Loucy (cell line): ENCODE results near the gene PLCD3.
A peak's percentile ranks its signal among the peaks of the same experiment; 100 is the strongest.

Experiments used
- H2AFZ ChIP-seq: fragments of 200-600 bp; sonication (generic); 2 replicates; pipeline ENCODE4 v1.6.0; 2016; ENCODE audit warnings: antibody characterized with exemption, mild to moderate bottlenecking, low read length, moderate library complexity
- H3F3A ChIP-seq: fragments of 200-600 bp; 2 replicates; pipeline ENCODE4 v1.6.0; 2016; ENCODE audit warnings: antibody characterized with exemption, low read depth, mild to moderate bottlenecking
- H3K27me3 ChIP-seq: fragments of 200-600 bp; sonication (generic); 2 replicates; pipeline ENCODE4 v1.6.1; 2014; ENCODE audit warnings: low read length, mild to moderate bottlenecking; ENCODE audit not compliant: insufficient read depth, poor library complexity, severe bottlenecking
- H3K36me3 ChIP-seq: fragments of 200-600 bp; sonication (generic); 2 replicates; pipeline ENCODE4 v1.6.1; 2016; ENCODE audit warnings: low read length; ENCODE audit not compliant: insufficient read depth
- H3K4me1 ChIP-seq: fragments of 200-600 bp; sonication (generic); 2 replicates; pipeline ENCODE4 v1.5.1; 2014; ENCODE audit warnings: low read length, mild to moderate bottlenecking; ENCODE audit not compliant: insufficient read depth, poor library complexity, severe bottlenecking
- H3K4me2 ChIP-seq: fragments of 200-600 bp; sonication (generic); 2 replicates; pipeline ENCODE4 v1.6.0; 2014; ENCODE audit warnings: antibody characterized with exemption, low read length, low read depth, mild to moderate bottlenecking; ENCODE audit not compliant: poor library complexity, severe bottlenecking
- H3K4me3 ChIP-seq: fragments of 200-600 bp; sonication (generic); 2 replicates; pipeline ENCODE4 v1.5.1; 2014; ENCODE audit warnings: low read length, mild to moderate bottlenecking, mixed read lengths; ENCODE audit not compliant: poor library complexity, severe bottlenecking
- H3K79me2 ChIP-seq: fragments of 200-600 bp; sonication (generic); 2 replicates; pipeline ENCODE4 v1.6.1; 2014; ENCODE audit warnings: low read length; ENCODE audit not compliant: insufficient read depth
- H3K9ac ChIP-seq: fragments of 200-600 bp; sonication (generic); 2 replicates; pipeline ENCODE4 v1.6.0; 2014; ENCODE audit warnings: mild to moderate bottlenecking, low read depth, low read length, moderate library complexity; ENCODE audit not compliant: poor library complexity, severe bottlenecking
- H3K9me2 ChIP-seq: fragments of 200-600 bp; sonication (generic); replicated peaks from 2 replicates; pipeline ENCODE4 v1.6.1; 2016; ENCODE audit warnings: low read depth, low read length, mixed read lengths
- H3K9me3 ChIP-seq: fragments of 200-600 bp; sonication (generic); 2 replicates; pipeline ENCODE4 v1.6.1; 2014; ENCODE audit warnings: mild to moderate bottlenecking, antibody characterized with exemption, low read length, low read depth; ENCODE audit not compliant: insufficient read depth
- H4K20me1 ChIP-seq: fragments of 200-600 bp; sonication (generic); 2 replicates; pipeline ENCODE4 v1.6.0; 2014; ENCODE audit warnings: antibody characterized with exemption, low read length, mild to moderate bottlenecking; ENCODE audit not compliant: insufficient read depth, poor library complexity, severe bottlenecking
- EZH2phosphoT487 ChIP-seq: fragments of 200-600 bp; IDR thresholded peaks from 2 replicates; pipeline ENCODE4 v1.6.1; 2018; ENCODE audit warnings: antibody characterized with exemption, mild to moderate bottlenecking, moderate library complexity, borderline replicate concordance
- TF ChIP-seq, protein P1 (sequence below): fragments of 200-600 bp; sonication (generic); conservative IDR thresholded peaks from 2 replicates; pipeline ENCODE4 v1.5.1; 2014; ENCODE audit warnings: mild to moderate bottlenecking, antibody characterized with exemption, low read length

Gene PLCD3

DNA sequence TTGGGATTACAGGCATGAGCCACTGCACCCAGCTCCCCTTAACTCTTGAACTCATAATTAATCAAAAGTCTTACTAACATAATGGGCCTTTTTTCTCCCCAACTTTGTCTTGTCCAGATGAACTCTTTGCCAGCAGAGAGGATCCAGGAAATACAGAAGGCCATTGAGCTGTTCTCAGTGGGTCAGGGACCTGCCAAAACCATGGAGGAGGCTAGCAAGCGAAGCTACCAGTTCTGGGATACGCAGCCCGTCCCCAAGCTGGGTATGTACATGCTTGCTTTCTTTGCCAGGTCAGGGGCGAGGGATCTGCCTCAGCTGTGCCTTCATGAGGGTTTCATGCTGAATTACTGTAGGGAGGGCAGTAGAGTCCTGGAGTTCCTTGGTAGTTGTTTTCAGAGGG lies 45.9 kb downstream of the PLCD3 start:
- Histone ChIP-seq H3K9me2 (no peaks in the 10 kb centered on the region), H3K9ac (no peak overlapping the region), H2AFZ (no peak overlapping the region), H3K27me3 (no peaks in the 10 kb centered on the region), H3F3A (no peaks in the 10 kb centered on the region), H3K4me3 (no peak overlapping the region), H3K79me2 (no peaks in the 10 kb centered on the region), H3K36me3 (peaks cover 82% of the 10 kb centered on the region; the same call in 1 of the 2 replicates), H3K4me1 (no peaks in the 10 kb centered on the region), H4K20me1 (peaks cover 2% of the 10 kb centered on the region), H3K9me3 (no peaks in the 10 kb centered on the region), H3K4me2 (no peak overlapping the region)
- TF ChIP-seq, protein P1, sequence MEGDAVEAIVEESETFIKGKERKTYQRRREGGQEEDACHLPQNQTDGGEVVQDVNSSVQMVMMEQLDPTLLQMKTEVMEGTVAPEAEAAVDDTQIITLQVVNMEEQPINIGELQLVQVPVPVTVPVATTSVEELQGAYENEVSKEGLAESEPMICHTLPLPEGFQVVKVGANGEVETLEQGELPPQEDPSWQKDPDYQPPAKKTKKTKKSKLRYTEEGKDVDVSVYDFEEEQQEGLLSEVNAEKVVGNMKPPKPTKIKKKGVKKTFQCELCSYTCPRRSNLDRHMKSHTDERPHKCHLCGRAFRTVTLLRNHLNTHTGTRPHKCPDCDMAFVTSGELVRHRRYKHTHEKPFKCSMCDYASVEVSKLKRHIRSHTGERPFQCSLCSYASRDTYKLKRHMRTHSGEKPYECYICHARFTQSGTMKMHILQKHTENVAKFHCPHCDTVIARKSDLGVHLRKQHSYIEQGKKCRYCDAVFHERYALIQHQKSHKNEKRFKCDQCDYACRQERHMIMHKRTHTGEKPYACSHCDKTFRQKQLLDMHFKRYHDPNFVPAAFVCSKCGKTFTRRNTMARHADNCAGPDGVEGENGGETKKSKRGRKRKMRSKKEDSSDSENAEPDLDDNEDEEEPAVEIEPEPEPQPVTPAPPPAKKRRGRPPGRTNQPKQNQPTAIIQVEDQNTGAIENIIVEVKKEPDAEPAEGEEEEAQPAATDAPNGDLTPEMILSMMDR, result no peak

DNA sequence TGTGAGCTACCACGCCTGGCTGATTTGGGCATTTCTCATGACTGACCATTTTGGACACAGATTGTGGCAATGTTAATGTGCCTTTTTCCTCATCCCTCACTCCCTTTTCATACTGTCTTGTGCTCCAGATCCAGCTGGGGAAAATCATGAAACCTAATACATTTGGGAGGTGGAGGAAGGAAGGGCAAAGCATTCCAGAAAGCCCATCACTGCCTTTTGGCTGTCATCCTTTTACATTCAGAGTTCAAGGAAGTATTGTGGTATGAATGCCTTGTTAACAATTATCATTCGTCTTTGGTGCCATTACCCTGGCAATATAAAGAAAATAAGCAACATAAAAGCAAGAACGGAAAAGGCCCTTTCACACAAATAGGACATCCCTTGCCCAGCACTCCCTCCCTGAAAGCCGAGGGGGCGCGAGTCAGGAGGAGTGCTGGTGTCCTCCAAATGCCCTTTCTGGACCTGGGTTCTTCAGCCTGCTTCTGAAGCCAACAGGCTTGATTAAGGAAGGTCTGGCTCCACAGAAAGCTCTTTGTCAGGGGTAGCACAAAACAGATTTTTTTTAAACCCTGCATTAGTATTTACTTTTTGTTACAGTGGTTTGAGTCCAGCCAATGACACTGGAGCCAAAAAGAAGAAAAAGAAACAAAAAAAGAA lies 51.1 kb downstream of the PLCD3 start:
- H3K9ac ChIP-seq, result no peak overlapping the region
- no peaks in the 10 kb centered on the region for H3F3A ChIP-seq
- no peaks in the 10 kb centered on the region for H3K9me2 ChIP-seq
- H2AFZ ChIP-seq, result no peak overlapping the region
- H4K20me1 ChIP-seq, result peaks cover 12% of the 10 kb centered on the region
- H3K4me2 ChIP-seq, result no peak overlapping the region
- H3K4me1 ChIP-seq, result peaks cover 11% of the 10 kb centered on the region
- H3K36me3 ChIP-seq, result peaks cover 50% of the 10 kb centered on the region; the same call in 1 of the 2 replicates
- no peaks in the 10 kb centered on the region for H3K27me3 ChIP-seq
- no peak overlapping the region for H3K4me3 ChIP-seq
- no peaks in the 10 kb centered on the region for H3K9me3 ChIP-seq
- no peak for TF ChIP-seq EZH2phosphoT487
- TF ChIP-seq, protein P1, result no peak
- peaks cover 17% of the 10 kb centered on the region; the same call in 1 of the 2 replicates for H3K79me2 ChIP-seq

DNA sequence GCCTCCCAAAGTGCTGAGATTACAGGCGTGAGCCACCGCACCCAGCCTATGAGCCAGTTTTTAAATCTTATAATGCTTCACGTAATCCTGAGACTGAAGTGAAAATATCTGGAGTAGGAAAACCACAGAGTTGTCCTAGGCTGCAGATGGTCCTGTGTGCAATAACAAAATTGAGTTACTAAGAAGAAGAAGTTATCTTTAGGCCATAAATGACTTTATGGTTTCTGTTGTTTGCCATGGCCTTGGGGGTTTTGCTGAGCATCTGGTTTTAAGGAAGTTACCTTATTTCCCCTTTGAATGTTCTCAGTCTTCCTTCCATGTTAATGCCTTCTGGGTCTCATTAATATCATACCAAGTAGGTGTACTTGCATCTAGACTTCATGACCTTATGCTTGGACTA lies 54.7 kb downstream of the PLCD3 start:
- Histone ChIP-seq H3K4me3 (no peak overlapping the region), H3K4me1 (peaks cover 11% of the 10 kb centered on the region), H3K9ac (no peak overlapping the region), H3K27me3 (no peaks in the 10 kb centered on the region), H3K9me2 (no peaks in the 10 kb centered on the region), H3K79me2 (peaks cover 46% of the 10 kb centered on the region; the same call in 1 of the 2 replicates), H3F3A (no peaks in the 10 kb centered on the region), H2AFZ (no peak overlapping the region), H3K36me3 (peaks cover 40% of the 10 kb centered on the region; the same call in 1 of the 2 replicates), H3K9me3 (no peaks in the 10 kb centered on the region), H4K20me1 (peaks cover 15% of the 10 kb centered on the region), H3K4me2 (peak overlapping the region; percentile 29)
- TF ChIP-seq EZH2phosphoT487, result no peak
- TF ChIP-seq, protein P1, result no peak
